GM21619 (cell line): ENCODE results near the gene CADM1.

Experiments used
- ATAC-seq: cut with Tn5 transposase; IDR thresholded peaks from one replicate; pipeline ENCODE4 v1.9.1; 2021; ENCODE audit not compliant: unreplicated experiment

Gene CADM1

GRCh38 chr11:115363426-115363825, 140.8 kb downstream of the CADM1 start:
- no peak for ATAC-seq

DNA sequence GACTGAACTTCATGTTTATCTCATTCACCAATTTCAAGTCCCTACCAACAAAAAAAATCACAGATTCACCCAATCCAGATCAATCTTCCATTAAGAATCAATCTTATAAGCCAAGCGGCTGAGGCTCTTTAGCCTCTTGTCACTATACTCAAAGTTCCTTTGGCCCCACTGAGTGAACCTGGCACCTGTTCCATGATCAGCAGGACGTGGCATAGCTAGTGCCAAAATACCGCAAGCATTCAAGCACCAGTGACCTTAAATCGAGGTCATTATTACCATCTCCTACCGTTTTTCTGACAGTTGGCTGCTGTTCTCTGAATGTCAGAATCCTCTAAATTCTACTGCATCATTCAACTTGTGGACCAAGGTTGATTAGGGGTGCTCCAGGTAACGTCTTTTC, 141.2 kb downstream of the CADM1 start:
- ATAC-seq, result no peak

- no peak for ATAC-seq
Measured at GRCh38 chr11:115361025-115361424, 143.2 kb downstream of the CADM1 start.

DNA sequence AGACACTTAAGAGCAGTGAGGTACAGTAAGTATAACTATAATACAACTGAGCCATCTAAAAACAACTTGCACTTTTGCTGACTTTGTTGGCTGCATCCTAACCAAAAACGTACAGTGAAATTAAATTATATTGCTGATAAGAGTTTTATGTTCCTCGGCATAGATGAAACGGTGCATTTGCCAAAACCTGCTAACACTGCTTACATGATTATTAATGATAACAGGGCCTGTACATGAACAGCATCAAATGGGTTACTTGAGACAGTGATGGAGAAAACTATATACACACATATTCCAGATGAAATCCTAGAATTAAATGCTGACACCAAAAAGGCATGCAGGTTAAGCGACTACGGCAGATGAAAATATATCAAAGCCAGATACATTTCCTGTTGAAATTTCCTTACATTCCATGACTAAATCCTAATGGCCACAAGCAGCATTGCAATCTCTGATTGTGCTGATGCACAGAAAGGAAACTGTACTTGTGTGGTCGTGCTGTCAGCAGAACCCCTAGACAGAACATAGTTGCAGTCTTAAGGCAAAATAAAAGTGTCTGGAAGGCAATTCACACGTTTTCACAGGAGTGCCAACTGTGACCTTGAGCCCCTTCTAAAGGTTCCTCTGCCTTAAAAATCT, 143.9 kb downstream of the CADM1 start:
- ATAC-seq, result no peak

DNA sequence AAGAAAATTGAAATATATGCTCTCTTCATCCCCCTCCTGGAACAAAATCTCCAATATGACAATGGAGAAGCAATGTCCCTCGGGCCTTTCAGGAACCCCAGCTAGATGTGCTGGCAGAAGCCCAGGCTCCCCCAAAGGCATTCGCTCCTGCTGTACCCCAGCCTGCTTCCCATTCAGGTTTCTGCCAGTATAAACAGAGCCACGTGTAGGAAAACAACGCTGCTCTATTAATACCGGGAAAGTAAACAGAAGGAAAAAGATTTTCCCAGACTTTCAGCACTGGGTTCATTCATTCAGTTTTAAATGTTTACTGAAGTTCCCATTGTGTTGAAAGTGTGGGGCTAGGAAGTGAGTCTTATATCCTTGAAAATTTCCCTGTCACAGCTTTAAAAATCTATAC, 147.1 kb downstream of the CADM1 start:
- no peak for ATAC-seq

GRCh38 chr11:115352805-115353485, 151.3 kb downstream of the CADM1 start:
- ATAC-seq, result no peak

GRCh38 chr11:115349335-115350017, 154.7 kb downstream of the CADM1 start:
- no peak for ATAC-seq

DNA sequence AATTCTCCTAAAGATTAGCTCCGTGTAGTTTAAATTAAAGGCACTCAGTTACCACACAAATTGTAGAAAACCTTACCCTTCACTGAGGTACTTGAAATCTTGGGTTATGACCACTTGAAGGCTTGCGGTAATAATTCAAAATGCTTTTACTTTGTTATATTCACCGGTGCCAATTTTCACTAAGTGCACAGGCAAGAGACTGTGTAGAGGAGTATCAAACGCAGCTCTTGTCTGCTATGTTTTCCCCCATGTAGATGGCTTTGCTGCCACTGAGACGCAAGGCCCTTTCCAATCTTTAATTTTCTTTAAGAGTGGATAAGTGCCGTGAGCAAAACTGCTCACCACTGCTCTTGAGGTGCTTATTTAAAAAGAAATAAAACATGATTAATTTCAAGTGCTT, 155.8 kb downstream of the CADM1 start:
- ATAC-seq, result no peak

- no peak for ATAC-seq
Measured at GRCh38 chr11:115347106-115347505, 157.1 kb downstream of the CADM1 start.

- ATAC-seq, result no peak
Measured at GRCh38 chr11:115345840-115346239, 158.4 kb downstream of the CADM1 start.

DNA sequence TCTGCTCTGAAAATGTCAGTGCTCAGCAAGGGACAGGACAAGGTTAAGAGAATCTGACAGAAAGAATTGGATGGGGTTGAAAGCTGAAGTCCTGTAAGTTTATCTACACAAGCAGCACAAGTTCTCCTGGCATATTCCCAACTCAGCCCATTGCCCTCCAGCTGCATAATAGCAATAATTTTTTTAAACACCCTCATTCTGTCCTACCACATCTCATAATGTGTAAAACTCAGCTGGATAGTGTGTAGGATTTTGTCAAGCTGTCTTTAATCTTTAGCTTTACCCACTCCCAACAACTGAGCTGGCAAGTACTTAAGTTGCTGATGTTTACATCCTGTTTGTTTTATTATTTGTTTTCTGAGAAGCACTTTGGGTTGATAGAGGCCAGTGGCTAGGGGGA, 158.9 kb downstream of the CADM1 start:
- no peak for ATAC-seq

GRCh38 chr11:115344846-115345245, 159.4 kb downstream of the CADM1 start:
- ATAC-seq, result no peak

GRCh38 chr11:115342142-115342541, 162.1 kb downstream of the CADM1 start:
- no peak for ATAC-seq

GRCh38 chr11:115340874-115341273, 163.3 kb downstream of the CADM1 start:
- no peak for ATAC-seq

GRCh38 chr11:115338476-115338875, 165.7 kb downstream of the CADM1 start:
- no peak for ATAC-seq

- ATAC-seq, result no peak
Measured at GRCh38 chr11:115334932-115335788, 169.1 kb downstream of the CADM1 start.

- no peak for ATAC-seq
Measured at GRCh38 chr11:115333949-115334348, 170.3 kb downstream of the CADM1 start.

DNA sequence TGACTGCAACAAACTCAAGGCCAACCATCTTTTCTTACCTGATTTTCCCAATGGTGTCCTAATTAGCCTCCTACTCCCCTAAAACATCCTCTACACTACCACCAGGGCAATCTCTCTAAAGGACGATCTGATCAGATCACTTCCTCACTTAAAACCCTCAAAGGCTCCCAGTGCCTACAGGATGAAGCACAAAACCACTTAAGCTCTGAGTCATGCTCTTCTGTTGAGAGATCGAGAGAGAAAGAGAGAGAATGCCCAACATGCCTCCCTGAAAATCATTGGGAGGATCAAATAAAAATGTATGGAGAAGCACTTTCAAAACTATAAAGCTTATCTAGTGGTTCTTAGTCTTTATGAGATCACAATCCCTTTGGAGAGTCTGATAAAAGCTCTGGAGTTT, 171.1 kb downstream of the CADM1 start:
- no peak for ATAC-seq

DNA sequence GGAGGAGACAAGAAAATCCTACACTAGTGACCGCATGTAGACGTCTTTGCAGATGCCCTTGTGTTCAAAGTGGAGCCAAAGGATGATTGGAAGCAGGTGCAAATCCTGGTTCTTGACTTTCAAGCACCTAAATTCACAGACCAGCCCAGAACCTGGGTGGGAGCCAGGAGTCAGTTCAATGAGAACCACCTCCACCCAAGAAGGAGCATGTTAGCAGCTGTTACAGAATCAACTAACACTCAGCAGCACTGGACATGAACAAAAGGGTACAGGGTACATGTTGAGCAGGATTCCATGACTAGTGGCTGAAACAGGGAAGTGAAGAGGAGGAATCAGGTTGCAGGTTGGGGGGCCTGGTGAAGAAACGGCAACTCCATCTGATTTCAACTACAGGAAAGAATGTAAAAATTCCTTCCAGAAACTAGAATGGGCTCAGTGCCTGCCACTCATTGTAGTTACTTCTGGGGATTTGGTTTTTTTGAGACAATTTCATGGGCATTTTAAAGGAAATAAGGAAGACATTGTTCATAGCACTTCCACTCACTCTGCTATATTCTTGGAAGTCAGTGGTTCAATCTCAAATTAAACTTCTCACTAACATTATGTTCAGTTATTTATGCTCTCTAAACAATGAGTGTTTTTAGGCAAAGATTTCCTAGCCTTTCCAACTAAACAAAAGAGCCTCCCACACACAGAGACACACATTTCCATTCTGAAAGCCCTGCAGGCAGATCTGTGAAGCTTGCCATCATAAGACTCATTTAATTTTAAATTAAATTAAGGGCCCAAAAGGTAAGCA, 173.3 kb downstream of the CADM1 start:
- ATAC-seq, result no peak

DNA sequence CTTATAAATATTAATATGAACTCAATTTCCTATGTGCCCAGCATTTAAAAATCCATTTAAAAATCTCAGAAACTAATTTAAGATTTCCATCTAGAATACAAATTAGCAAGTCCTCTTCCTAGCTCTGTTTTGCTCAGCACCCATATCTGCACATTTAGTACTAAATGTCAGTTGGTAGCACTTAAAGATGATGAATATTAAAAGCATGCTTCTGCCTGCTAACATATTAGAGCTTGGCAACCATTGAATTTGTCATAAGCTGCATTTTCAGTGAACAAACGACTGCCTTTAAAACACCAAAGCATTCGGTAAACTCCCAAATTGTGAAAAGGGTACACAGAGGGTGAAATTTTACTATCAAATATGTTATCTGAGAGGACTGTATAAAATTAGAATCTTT, 177.7 kb downstream of the CADM1 start:
- ATAC-seq, result no peak

GRCh38 chr11:115325523-115325922, 178.7 kb downstream of the CADM1 start:
- ATAC-seq, result no peak
